Measurements from ENCODE around the gene ELOVL7.

The ELOVL7 gene

GRCh38 chr5:60887746-60888145 is 43.7 kb upstream of the ELOVL7 start:
- H3K27ac ChIP-seq (replicated peaks) = no peak overlapping the region
- DNase-seq (ENCODE audit: low read depth in 1 of 2, low spot score in 1 of 2) = no peak
- H3K27me3 ChIP-seq (ENCODE audit: insufficient read depth, poor library complexity, severe bottlenecking) = no peaks in the 10 kb centered on the region
- TF ChIP-seq GABPA (IDR thresholded peaks at IDR 0.05; ENCODE audit: low read depth) (no peak), CTCF (IDR thresholded peaks at IDR 0.05; ENCODE audit: insufficient read depth, low read length) (no peak), POLR2AphosphoS5 (IDR thresholded peaks at IDR 0.05; ENCODE audit: low read depth) (no peak), SPI1 (IDR thresholded peaks at IDR 0.05; ENCODE audit: borderline replicate concordance, low read depth) (no peak)
- no peak overlapping the region for H3K4me3 ChIP-seq (replicated peaks; ENCODE audit: insufficient read depth, low read length)

DNA sequence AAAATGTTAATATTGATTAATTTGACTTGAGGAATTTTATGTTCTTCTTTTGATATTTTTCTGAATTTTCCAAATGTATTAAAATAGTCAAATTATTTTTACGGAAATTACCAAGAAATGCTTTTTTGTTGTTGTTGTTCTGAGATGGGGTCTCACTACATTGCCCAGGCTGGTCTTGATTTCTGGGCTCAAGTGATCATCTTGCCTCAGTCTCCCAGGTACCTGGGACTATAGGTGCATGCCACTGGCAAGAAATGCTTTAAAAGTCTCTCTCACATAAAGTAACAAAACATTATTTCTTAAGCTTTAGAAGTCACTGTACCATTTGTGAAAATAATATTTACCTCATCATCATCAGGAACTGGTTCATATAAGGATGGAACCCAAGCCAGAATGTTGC is 43.0 kb upstream of the ELOVL7 start:
- Histone ChIP-seq H3K27ac (replicated peaks) (no peak overlapping the region), H3K27me3 (ENCODE audit: insufficient read depth, poor library complexity, severe bottlenecking) (no peaks in the 10 kb centered on the region), H3K4me3 (replicated peaks; ENCODE audit: insufficient read depth, low read length) (no peak overlapping the region)
- no peak for DNase-seq (ENCODE audit: low read depth in 1 of 2, low spot score in 1 of 2)
- TF ChIP-seq, protein P1, sequence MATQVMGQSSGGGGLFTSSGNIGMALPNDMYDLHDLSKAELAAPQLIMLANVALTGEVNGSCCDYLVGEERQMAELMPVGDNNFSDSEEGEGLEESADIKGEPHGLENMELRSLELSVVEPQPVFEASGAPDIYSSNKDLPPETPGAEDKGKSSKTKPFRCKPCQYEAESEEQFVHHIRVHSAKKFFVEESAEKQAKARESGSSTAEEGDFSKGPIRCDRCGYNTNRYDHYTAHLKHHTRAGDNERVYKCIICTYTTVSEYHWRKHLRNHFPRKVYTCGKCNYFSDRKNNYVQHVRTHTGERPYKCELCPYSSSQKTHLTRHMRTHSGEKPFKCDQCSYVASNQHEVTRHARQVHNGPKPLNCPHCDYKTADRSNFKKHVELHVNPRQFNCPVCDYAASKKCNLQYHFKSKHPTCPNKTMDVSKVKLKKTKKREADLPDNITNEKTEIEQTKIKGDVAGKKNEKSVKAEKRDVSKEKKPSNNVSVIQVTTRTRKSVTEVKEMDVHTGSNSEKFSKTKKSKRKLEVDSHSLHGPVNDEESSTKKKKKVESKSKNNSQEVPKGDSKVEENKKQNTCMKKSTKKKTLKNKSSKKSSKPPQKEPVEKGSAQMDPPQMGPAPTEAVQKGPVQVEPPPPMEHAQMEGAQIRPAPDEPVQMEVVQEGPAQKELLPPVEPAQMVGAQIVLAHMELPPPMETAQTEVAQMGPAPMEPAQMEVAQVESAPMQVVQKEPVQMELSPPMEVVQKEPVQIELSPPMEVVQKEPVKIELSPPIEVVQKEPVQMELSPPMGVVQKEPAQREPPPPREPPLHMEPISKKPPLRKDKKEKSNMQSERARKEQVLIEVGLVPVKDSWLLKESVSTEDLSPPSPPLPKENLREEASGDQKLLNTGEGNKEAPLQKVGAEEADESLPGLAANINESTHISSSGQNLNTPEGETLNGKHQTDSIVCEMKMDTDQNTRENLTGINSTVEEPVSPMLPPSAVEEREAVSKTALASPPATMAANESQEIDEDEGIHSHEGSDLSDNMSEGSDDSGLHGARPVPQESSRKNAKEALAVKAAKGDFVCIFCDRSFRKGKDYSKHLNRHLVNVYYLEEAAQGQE (IDR thresholded peaks at IDR 0.05; ENCODE audit: insufficient replicate concordance, low read depth) = no peak
- TF ChIP-seq POLR2AphosphoS5 (IDR thresholded peaks at IDR 0.05; ENCODE audit: low read depth) (no peak), SPI1 (IDR thresholded peaks at IDR 0.05; ENCODE audit: borderline replicate concordance, low read depth) (no peak), CTCF (IDR thresholded peaks at IDR 0.05; ENCODE audit: insufficient read depth, low read length) (no peak), GABPA (IDR thresholded peaks at IDR 0.05; ENCODE audit: low read depth) (no peak)

DNA sequence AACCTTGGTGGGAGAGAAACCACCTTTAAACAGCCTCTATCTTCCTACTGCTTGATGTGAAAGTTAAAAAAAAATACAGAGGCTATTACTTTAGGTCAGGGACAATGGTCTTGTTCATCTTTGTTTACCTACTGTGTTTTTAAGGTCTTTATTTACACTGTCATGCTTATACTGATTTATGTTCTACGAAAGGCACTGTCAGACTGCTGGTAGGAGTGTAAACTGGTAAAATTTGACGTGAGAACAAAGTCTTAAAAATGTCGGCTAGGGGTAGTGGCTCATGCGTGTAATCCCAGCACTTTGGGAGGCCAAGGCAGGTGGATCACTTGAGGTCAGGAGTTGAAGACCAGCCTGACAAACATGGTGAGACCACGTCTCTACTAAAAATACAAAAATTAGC is 42.1 kb upstream of the ELOVL7 start:
- Histone ChIP-seq H3K4me3 (replicated peaks; ENCODE audit: insufficient read depth, low read length) (no peak overlapping the region), H3K27me3 (ENCODE audit: insufficient read depth, poor library complexity, severe bottlenecking) (no peaks in the 10 kb centered on the region), H3K27ac (replicated peaks) (no peak overlapping the region)
- TF ChIP-seq SPI1 (IDR thresholded peaks at IDR 0.05; ENCODE audit: borderline replicate concordance, low read depth) (no peak), POLR2AphosphoS5 (IDR thresholded peaks at IDR 0.05; ENCODE audit: low read depth) (no peak), GABPA (IDR thresholded peaks at IDR 0.05; ENCODE audit: low read depth) (no peak), CTCF (IDR thresholded peaks at IDR 0.05; ENCODE audit: insufficient read depth, low read length) (no peak)
- TF ChIP-seq, protein P1 (IDR thresholded peaks at IDR 0.05; ENCODE audit: insufficient replicate concordance, low read depth) = no peak
- no peak for DNase-seq (ENCODE audit: low read depth in 1 of 2, low spot score in 1 of 2)

DNA sequence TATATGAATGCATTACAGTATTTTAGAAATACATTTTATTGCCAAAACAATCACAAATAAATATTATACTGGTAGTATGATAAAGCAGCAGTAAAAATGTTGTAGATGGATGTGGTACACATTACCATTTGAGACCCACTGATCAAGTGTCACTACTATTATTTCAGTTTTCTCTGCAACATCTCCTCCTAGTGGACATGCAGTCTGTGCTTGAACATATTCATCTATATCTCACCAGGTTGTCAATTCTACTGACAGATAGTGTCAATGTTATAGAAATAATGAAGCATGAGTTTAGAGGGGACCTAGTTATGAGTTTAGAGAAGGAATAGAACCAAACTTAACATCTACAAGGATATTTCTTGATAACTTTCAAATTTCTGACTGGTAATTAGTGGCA is 39.2 kb upstream of the ELOVL7 start:
- no peaks in the 10 kb centered on the region for H3K27me3 ChIP-seq (ENCODE audit: insufficient read depth, poor library complexity, severe bottlenecking)
- no peak overlapping the region for H3K4me3 ChIP-seq (replicated peaks; ENCODE audit: insufficient read depth, low read length)
- no peak for TF ChIP-seq POLR2AphosphoS5 (IDR thresholded peaks at IDR 0.05; ENCODE audit: low read depth)
- TF ChIP-seq SPI1 (IDR thresholded peaks at IDR 0.05; ENCODE audit: borderline replicate concordance, low read depth) = no peak
- TF ChIP-seq CTCF (IDR thresholded peaks at IDR 0.05; ENCODE audit: insufficient read depth, low read length) = no peak
- no peak for TF ChIP-seq GABPA (IDR thresholded peaks at IDR 0.05; ENCODE audit: low read depth)
- DNase-seq (ENCODE audit: low read depth in 1 of 2, low spot score in 1 of 2) = no peak
- H3K27ac ChIP-seq (replicated peaks) = no peak overlapping the region
